ENCODE data around the gene GFI1B.
"Not testable (repeated sequence)": the region's sequence is repeated elsewhere in the genome, so short reads cannot be mapped to it uniquely, and the experiment has no call there.

The GFI1B gene

DNA sequence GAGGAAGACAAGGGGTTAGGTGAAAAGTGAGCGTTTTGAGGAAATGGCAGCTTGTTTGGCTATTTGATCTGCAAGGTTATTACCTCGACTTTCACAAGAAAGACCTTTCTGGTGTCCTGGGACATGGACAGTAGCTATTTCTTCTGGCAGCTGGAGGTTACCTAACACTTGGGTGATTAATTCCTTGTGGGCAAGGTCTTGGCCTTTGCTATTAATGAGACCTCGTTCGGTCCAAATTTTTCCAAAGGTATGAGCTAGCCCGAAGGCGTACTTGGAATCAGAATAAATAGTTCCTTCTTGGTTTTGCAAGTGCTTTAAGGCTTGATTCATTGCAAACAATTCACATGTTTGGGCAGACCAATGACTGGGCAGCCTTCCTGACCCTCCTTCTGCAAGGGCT lies 57.2 kb downstream of the GFI1B start (continued):
- TF ChIP-seq PRDM6 (tag by site-specific recombination; IDR thresholded peaks at IDR 0.05) (no peak), ZNF692 (tag by site-specific recombination; IDR thresholded peaks at IDR 0.05) (no peak), ZNF121 (tag by site-specific recombination; IDR thresholded peaks at IDR 0.05) (no peak), ZNF391 (tag by site-specific recombination; IDR thresholded peaks at IDR 0.05; ENCODE audit: borderline replicate concordance, low read depth) (no peak), ZNF302 (tag by site-specific recombination; IDR thresholded peaks at IDR 0.05; ENCODE audit: low read depth) (no peak)

- POLR2A ChIA-PET = interaction anchor here (0.7 to 3.4 kb wide), 3 partner anchors 8 to 987 kb away, joined by 4 to 22 read pairs (median 5); partner anchors contain the start of gene GTF3C5
- no peak for TF ChIP-seq ZNF654 (tag by site-specific recombination; IDR thresholded peaks at IDR 0.05; ENCODE audit: low read depth)
- Histone ChIP-seq H3K9me3 (ENCODE audit: control insufficient read depth, insufficient read depth, low read depth, low read length) (no peaks in the 10 kb centered on the region), H3K4me3 (ENCODE audit: low read depth, low read length) (no peak overlapping the region), H3K27ac (ENCODE audit: extremely low read depth, low read depth, low read length) (no peak overlapping the region), H3K36me3 (ENCODE audit: control insufficient read depth in 2 of 2, insufficient read depth in 1 of 2, low read length in 2 of 2) (peaks cover 0 to 61% of the 10 kb centered on the region in 2 experiments; a peak in 1 of 3 replicates), H3K4me1 (ENCODE audit: control insufficient read depth, insufficient read depth, low read length) (no peaks in the 10 kb centered on the region)
- CTCF ChIA-PET = interaction anchor here (0.6 to 9.6 kb wide), 4 partner anchors 11 to 337 kb away, joined by 3 to 117 read pairs (median 18); no protein-coding TSS in a partner anchor
Measured at GRCh38 chr9:133037775-133038515, 59.5 kb downstream of the GFI1B start.

DNA sequence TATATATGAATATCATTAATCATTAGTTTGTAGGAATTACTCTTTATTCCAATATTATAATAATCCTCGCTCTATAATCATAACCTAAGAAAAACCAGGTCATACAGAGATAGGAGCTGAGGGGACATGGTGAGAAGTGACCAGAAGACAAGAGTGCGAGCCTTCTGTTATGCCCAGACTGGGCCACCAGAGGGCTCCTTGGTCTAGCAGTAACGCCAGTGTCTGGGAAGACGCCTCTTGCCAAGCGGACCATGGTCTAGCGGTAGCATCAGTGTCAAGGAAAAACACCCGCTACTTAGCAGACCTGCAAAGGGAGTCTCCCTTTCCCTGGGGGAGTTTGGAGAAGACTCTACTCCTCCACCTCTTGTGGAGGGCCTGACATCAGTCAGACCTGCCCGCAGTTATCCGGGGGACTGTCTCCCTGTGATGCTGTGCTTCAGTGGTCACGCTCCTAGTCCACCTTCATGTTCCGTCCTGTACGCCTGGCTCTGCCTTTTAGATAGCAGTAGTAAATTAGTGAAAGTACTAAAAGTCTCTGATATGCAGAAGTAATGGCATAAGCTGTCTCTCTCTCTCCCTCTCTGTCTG lies 62.5 kb downstream of the GFI1B start:
- H3K4me1 ChIP-seq (ENCODE audit: control insufficient read depth, insufficient read depth, low read length); H3K27ac ChIP-seq (ENCODE audit: extremely low read depth, low read depth, low read length); H3K4me3 ChIP-seq (ENCODE audit: low read depth, low read length); H3K9me3 ChIP-seq (ENCODE audit: control insufficient read depth, insufficient read depth, low read depth, low read length): not testable (repeated sequence)
- peaks cover 5 to 70% of the 10 kb centered on the region in 2 experiments; a peak in 2 of 3 replicates for H3K36me3 ChIP-seq (ENCODE audit: control insufficient read depth in 2 of 2, insufficient read depth in 1 of 2, low read length in 2 of 2)
- ChIA-PET POLR2A (interaction anchor here (3.4 kb wide), 1 partner anchor 11 kb away, joined by 22 read pairs; the partner anchor contains the start of gene GTF3C5), CTCF (interaction anchor here (0.8 to 9.6 kb wide), 17 partner anchors 8 to 446 kb away, joined by 3 to 117 read pairs (median 4); partner anchors contain the start of gene GTF3C5)
- peak; percentile 58; the same call in 1 of the 2 replicates for TF ChIP-seq ZNF2 (tag by site-specific recombination; IDR thresholded peaks at IDR 0.05)
- peak; percentile 40 for TF ChIP-seq ZNF654 (tag by site-specific recombination; IDR thresholded peaks at IDR 0.05; ENCODE audit: low read depth)
- TF ChIP-seq WT1 (tag by site-specific recombination; IDR thresholded peaks at IDR 0.05) = peak; percentile 21; the same call in 1 of the 2 replicates
- peak; percentile 30; the same call in 1 of the 2 replicates for TF ChIP-seq ZSCAN30 (tag by site-specific recombination; IDR thresholded peaks at IDR 0.05)
